ENCODE data around the gene NATD1. TPM values are rescaled to one million over a fixed set of nuclear protein-coding genes. Genes with fewer than 3 reads are reported as not detected.

NATD1 gene
- total RNA-seq, 1 donor from 2014 or later, result 7.9 TPM

DNA sequence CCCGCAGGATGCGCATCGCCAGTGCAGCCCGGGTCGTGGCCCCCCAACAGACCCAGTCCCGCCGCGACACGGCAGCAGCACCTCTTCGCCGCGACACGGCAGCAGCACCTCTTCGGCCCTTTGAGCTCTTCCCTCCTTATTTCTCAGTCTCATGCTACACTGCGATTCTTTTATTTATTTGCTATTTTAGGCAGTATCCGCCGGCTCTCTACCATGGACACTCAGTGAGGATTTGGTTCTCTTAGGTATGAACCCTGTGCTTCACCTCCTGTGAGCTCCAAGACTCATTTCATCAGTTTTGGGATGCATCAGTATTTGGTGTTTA is 23.0 kb upstream of the NATD1 start:
- FAIRE-seq (no peak), DNase-seq (ENCODE audit: low read depth) (no peak)
- Histone ChIP-seq H3K9ac (ENCODE audit: low read length) (peak overlapping the region; percentile 55), H4K20me1 (ENCODE audit: insufficient read depth, low read length) (no peaks in the 10 kb centered on the region), H3K36me3 (ENCODE audit: insufficient read depth, low read length) (no peaks in the 10 kb centered on the region), H3K27me3 (ENCODE audit: insufficient read depth, low read length) (no peaks in the 10 kb centered on the region), H3K4me3 (ENCODE audit: insufficient read depth, low read depth, low read length) (no peak overlapping the region), H2AFZ (ENCODE audit: low read depth, low read length) (peak overlapping the region; percentile 91), H3K4me2 (ENCODE audit: low read length) (peak overlapping the region; percentile 91), H3K9me3 (ENCODE audit: insufficient read depth, low read depth, low read length) (no peaks in the 10 kb centered on the region), H3K4me1 (ENCODE audit: insufficient read depth, low read length) (peaks cover 10% of the 10 kb centered on the region), H3K79me2 (ENCODE audit: insufficient read depth, low read length) (no peaks in the 10 kb centered on the region), H3K27ac (ENCODE audit: low read depth, low read length) (no peak overlapping the region)
- Mint-ChIP-seq H3K27ac (ENCODE audit: unreplicated experiment) (no peak overlapping the region), H3K9me3 (ENCODE audit: unreplicated experiment) (no peaks in the 10 kb centered on the region), H3K4me3 (ENCODE audit: unreplicated experiment) (peak overlapping the region; percentile 88), H3K36me3 (ENCODE audit: low read depth, unreplicated experiment) (no peaks in the 10 kb centered on the region), H3K4me1 (ENCODE audit: low read depth, unreplicated experiment) (no peaks in the 10 kb centered on the region), H3K27me3 (ENCODE audit: low read depth, unreplicated experiment) (peaks cover 39% of the 10 kb centered on the region)
- TF ChIP-seq, protein P1, sequence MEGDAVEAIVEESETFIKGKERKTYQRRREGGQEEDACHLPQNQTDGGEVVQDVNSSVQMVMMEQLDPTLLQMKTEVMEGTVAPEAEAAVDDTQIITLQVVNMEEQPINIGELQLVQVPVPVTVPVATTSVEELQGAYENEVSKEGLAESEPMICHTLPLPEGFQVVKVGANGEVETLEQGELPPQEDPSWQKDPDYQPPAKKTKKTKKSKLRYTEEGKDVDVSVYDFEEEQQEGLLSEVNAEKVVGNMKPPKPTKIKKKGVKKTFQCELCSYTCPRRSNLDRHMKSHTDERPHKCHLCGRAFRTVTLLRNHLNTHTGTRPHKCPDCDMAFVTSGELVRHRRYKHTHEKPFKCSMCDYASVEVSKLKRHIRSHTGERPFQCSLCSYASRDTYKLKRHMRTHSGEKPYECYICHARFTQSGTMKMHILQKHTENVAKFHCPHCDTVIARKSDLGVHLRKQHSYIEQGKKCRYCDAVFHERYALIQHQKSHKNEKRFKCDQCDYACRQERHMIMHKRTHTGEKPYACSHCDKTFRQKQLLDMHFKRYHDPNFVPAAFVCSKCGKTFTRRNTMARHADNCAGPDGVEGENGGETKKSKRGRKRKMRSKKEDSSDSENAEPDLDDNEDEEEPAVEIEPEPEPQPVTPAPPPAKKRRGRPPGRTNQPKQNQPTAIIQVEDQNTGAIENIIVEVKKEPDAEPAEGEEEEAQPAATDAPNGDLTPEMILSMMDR (IDR thresholded peaks at IDR 0.05; ENCODE audit: insufficient read depth, low read depth, low read length), result no peak
- no peak for TF ChIP-seq EZH2 (IDR thresholded peaks at IDR 0.05; ENCODE audit: insufficient read depth, low read length)

DNA sequence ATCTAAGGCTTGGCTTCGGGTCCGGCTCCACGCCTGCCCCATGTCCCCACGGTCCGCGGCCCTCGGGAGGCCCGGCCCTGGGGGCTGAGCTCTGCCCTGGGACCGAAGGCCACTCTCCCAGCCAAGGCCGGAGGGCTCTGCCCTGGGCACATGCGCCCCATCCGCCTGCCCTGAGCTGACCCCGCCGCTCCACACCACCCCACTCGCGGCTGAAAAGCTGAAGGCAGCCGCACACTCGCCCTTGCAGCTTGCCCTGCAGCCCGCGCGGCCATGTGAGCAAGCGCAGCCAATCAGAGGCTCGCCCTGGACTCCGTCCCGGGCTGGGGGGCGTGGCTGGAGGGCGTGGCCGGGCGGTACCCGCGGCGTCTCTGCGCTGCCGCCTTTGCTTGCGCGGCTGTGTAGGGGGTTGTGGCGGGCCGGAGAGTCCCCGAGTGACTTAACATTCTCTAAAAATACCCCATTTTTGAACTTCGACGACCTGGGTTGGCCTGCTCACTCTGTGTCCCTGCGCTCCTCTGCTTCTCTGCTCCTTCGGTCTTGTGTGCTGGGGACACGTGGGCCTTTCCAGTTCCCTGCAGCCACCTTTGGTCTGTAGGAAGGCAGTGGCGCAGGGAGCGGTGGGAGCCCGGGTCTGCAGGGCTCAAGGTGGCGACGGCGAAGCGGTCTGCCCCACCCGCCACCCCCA is 22.5 kb upstream of the NATD1 start:
- no peaks in the 10 kb centered on the region for H3K4me1 Mint-ChIP-seq (ENCODE audit: low read depth, unreplicated experiment)
- peak; percentile 39 for DNase-seq (ENCODE audit: low read depth)

More for the DNA sequence above, 22.5 kb upstream of the NATD1 start:
- H3K4me1 ChIP-seq (ENCODE audit: insufficient read depth, low read length), result peaks cover 10% of the 10 kb centered on the region
- TF ChIP-seq, protein P1 (IDR thresholded peaks at IDR 0.05; ENCODE audit: insufficient read depth, low read depth, low read length), result no peak
- TF ChIP-seq EZH2 (IDR thresholded peaks at IDR 0.05; ENCODE audit: insufficient read depth, low read length), result no peak
- H4K20me1 ChIP-seq (ENCODE audit: insufficient read depth, low read length), result no peaks in the 10 kb centered on the region
- peak overlapping the region; percentile 55 for H3K9ac ChIP-seq (ENCODE audit: low read length)
- no peaks in the 10 kb centered on the region for H3K9me3 ChIP-seq (ENCODE audit: insufficient read depth, low read depth, low read length)
- H3K4me2 ChIP-seq (ENCODE audit: low read length), result peak overlapping the region; percentile 91
- H3K27me3 Mint-ChIP-seq (ENCODE audit: low read depth, unreplicated experiment), result peaks cover 39% of the 10 kb centered on the region
- H3K4me3 Mint-ChIP-seq (ENCODE audit: unreplicated experiment), result peak overlapping the region; percentile 75
- no peaks in the 10 kb centered on the region for H3K36me3 Mint-ChIP-seq (ENCODE audit: low read depth, unreplicated experiment)
- no peaks in the 10 kb centered on the region for H3K36me3 ChIP-seq (ENCODE audit: insufficient read depth, low read length)
- no peak overlapping the region for H3K27ac Mint-ChIP-seq (ENCODE audit: unreplicated experiment)
- H3K9me3 Mint-ChIP-seq (ENCODE audit: unreplicated experiment), result no peaks in the 10 kb centered on the region
- H3K79me2 ChIP-seq (ENCODE audit: insufficient read depth, low read length), result no peaks in the 10 kb centered on the region
- H3K27ac ChIP-seq (ENCODE audit: low read depth, low read length), result no peak overlapping the region
- FAIRE-seq, result no peak
- H2AFZ ChIP-seq (ENCODE audit: low read depth, low read length), result peak overlapping the region; percentile 91
- H3K4me3 ChIP-seq (ENCODE audit: insufficient read depth, low read depth, low read length), result peak overlapping the region; percentile 59
- no peaks in the 10 kb centered on the region for H3K27me3 ChIP-seq (ENCODE audit: insufficient read depth, low read length)
